HG03095 (cell line): ENCODE results near the gene RASD1.
A peak's percentile ranks its signal among the peaks of the same experiment; 100 is the strongest.
"Not testable (repeated sequence)": the region's sequence is repeated elsewhere in the genome, so short reads cannot be mapped to it uniquely, and the experiment has no call there.

Source experiments
- ATAC-seq: cut with Tn5 transposase; IDR thresholded peaks from one replicate; pipeline ENCODE4 v1.9.1; 2021; ENCODE audit warnings: moderate library complexity; ENCODE audit not compliant: unreplicated experiment

Gene RASD1

GRCh38 chr17:17479209-17479608 lies 17.0 kb downstream of the RASD1 start:
- ATAC-seq = no peak

GRCh38 chr17:17476865-17477467 lies 19.2 kb downstream of the RASD1 start, which contains the start of gene MED9:
MED9 (plus strand) TSS chr17:17477000; CDS start chr17:17477042, 42 bp downstream.
- ATAC-seq = peak; percentile 71

DNA sequence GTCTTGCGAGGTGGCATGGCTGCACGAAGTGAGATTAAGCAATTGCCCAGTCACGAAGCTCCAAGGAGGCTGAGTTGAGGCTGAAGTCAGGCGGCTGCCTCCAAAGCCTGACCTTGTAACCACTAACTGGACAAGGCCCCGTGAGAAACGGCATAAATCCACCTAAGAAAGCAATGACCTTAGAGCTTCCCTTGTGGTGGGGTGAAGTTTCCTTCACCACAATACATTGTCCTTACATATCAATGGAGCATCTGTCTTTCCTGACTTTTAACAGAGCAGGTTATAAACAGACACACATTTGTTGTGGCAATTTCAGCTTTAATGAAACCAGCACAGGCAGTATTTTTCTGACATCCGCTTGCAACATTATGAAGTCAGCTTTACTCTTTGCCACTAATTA lies 21.9 kb downstream of the RASD1 start:
- no peak for ATAC-seq

DNA sequence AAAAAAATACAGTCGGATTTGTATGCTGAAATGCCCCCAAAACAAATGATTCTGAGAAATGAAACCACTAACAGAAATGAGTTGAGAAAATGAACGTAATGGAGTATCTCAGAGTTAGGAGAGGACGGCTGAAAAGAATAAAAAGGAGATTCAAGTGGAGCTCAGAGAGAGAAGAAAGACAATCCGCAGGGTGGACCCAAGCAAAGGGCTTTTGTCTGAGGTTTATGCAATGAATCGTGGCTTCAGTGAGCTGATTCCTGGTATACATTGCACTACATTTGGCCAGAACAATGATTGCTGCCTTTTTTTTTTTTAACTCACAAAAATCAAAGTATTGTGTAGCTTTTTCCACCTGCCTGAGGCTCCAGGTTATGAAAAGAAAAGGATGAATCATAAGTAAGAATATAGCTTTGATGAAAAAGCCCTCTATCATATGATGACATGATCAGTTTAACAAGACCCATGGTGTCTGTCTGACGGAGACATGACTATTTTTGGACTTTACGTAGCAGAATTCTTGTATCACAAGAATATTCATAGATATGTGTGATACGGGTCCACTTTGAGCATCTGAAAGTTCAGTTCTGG lies 23.8 kb downstream of the RASD1 start:
- no peak for ATAC-seq

- ATAC-seq = no peak
Measured at GRCh38 chr17:17469996-17470395, 26.2 kb downstream of the RASD1 start.

DNA sequence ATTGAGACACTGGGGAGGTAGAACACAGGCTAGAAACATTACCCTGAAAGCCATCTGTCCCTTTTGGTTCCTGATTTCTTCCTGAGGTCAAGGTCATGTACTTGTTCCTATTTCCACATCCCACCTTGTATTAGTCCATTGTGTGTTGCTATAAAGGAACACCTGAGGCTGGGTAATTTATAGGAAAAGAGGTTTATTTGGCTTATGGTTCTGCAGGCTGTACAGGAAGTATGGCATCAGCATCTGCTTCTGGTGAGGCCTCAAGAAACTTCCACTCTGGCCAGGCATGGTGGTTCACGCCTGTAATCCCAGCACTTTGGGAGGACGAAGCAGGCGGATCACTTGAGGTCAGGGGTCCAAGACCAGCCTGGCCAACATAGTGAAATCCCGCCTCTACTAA lies 26.8 kb downstream of the RASD1 start:
- ATAC-seq = no peak

GRCh38 chr17:17468217-17469010 lies 27.8 kb downstream of the RASD1 start:
- ATAC-seq = no peak

DNA sequence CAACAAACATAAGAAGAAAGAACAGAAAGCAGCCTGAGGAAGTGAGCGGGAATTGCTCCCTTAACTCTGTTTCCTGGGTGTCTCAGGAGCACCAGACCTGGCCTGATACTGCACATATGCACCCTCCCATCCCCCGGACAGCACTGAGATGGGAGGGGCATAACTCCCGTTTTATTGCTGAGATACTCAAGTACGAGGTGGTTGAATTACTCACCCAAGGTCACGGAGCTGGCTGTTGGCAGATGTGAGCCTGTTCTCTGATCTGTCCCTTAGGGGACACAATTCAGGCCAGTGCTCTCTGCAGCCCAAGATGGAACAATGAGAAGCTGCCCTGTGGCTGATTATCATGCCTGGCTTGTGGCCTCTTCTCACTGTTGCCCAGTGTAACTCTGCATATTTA lies 28.5 kb downstream of the RASD1 start:
- no peak for ATAC-seq

- no peak for ATAC-seq
Measured at GRCh38 chr17:17467016-17467415, 29.2 kb downstream of the RASD1 start.

DNA sequence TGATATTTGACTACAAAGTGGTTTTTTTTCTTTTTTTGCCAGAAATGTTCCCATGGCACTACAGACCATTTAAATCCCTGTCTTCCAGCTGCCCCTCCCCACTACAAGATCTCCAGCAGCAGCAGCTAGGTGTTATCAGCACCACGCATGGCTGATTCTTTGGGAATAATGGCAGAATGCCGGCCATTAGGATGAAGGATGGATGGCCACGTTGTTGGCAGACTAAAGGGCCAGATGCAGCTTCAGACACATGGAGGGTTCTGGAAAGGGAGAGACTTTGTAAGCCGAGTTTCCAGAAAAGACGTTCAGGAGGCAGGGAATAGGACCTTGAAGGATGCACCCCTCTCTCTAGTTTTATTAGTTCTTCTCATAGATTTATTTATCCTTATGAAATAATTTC lies 29.7 kb downstream of the RASD1 start:
- no peak for ATAC-seq

GRCh38 chr17:17465878-17466277 lies 30.3 kb downstream of the RASD1 start:
- ATAC-seq = not testable (repeated sequence)

DNA sequence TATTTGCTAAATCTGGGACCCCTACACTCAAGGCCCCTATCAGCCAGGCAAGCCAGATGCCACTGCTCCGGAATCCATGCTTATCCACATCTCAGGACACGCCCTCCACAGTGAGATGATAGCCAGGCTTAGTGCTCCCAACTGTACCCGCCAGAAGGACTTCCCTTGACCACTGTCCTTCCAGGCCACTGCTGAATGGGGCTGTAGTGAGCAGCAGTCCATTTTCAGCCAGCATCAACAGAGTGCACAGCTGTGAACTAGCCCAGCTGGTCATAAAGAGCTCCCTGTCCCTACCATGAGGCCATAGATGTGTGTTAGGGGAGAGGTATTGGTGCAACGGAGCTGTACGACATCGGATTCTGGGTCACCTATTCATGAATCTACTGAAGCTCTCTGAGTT lies 32.4 kb downstream of the RASD1 start:
- no peak for ATAC-seq

DNA sequence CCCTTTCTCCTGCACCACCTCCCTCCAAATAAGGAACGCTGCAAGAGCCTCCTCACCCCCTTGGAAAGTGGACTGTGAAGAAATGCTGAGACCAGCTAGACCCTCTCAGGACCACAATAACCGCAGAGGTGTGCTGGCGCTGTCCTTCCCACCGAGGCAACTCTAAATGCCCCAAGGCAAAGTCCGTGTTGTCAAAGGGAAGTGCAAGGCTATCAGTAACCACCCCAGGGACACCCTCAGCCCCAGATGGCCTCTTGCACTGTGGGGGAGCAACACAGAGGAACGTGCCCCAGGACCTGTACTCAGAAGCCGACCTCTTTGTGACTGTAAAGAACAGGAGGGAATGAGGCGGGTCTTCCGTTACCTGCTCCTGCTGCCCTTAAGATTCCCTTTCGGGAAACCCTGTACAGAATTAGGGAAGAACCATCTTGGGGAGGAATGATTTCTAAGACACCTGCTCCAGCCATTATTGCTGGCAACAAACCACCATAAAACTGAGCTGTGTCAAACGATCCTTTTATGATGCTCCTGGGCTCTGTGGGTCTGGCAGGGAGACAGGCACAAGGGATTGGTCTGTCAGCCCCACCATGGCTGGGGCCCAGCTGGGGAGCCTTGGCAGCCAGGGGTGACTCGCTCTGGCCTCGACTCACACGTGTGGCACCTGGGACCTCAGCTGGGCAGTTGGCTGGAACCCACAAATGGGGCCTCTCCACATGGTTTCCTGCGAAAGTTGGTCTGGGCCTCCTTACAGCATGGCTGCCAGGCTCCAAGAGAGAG lies 34.0 kb downstream of the RASD1 start:
- no peak for ATAC-seq

- no peak for ATAC-seq
Measured at GRCh38 chr17:17460038-17460437, 36.2 kb downstream of the RASD1 start.

DNA sequence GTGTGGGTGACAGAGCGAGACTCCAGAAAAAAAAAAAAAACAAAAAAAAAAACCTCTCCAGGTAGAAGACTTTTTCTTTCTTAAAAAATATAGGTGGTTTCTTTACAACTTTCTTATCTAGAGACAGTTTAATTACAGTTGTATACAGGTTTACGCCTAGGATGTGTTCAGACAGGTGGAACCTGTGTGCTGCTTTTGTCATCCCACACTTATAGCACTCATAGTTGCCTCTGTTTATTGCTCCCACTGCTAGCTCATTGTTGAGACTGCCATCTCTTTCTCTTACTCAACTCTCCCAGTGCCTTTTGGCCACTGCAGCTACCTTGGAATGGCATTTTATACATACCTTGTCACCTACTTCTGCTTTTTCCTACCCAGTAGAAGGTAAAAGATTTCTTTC lies 38.5 kb downstream of the RASD1 start:
- no peak for ATAC-seq

- no peak for ATAC-seq
Measured at GRCh38 chr17:17456251-17456650, 39.9 kb downstream of the RASD1 start.

DNA sequence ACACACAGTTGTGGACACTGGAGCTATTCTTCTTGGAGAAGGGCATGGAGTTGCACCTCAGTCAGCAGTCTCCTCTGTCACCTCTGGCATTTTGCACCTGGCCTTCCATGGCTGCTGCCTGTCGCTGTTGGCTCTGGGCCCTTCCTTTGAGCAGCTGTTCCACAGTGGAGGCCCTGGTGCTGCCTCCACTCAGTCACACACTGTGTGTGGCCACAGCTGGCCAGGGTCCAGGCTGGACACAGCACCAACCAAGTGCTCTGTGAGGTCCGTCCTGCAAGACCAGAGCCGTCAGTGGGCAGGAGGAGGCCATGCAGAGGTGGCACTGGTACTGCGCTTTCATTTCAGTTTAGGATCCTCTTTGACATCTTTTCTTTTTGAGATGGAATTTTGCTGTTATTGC lies 41.0 kb downstream of the RASD1 start:
- no peak for ATAC-seq

- not testable (repeated sequence) for ATAC-seq
Measured at GRCh38 chr17:17454700-17455099, 41.5 kb downstream of the RASD1 start.

DNA sequence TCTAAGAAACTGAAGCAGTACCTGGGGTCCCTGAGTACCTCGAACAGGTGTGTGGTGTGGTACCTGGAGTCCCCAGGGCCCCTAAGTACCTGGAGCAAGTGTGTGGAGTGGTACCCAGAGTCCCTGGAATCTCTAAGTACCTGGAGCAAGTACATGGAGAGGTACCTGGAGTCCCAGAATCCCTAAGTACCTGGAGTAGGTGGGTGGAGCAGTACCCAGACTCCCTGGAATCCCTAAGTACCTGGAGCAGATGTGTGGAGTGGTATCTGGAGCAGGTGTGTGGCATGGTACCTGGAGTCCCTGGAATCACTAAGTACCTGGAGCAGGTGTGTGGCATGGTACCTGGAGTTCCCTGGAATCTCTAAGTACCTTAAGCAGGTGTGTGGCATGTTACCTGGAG lies 41.9 kb downstream of the RASD1 start:
- ATAC-seq = no peak

DNA sequence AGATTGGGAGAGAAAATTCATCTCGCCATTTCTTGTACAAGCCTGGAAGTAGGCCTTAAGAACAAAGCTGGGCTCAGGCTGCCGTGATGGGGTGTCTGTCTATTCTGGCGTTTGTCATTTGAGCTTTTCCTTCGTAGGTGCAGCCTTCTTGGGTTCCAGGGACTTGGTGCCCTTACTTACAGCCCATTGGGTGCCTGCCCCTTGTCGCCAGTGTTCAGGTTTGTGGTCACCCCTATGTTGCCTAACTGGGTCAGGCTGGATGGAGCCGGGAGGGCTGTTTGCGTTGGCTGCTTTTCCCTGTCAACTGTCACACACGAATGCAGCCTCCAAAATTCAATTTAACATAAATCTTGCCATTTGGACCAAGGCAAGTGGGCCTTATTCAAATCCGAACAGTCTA lies 43.1 kb downstream of the RASD1 start:
- ATAC-seq = no peak

- ATAC-seq = no peak
Measured at GRCh38 chr17:17448723-17449122, 47.5 kb downstream of the RASD1 start.
